ENCODE results near the gene TBX2.

Gene TBX2

GRCh38 chr17:61455324-61456060, 55.8 kb downstream of the TBX2 start:
- no peak for DNase-seq

- DNase-seq: no peak
Observed at GRCh38 chr17:61456061-61456681, 56.5 kb downstream of the TBX2 start.

GRCh38 chr17:61456688-61457225, 57.1 kb downstream of the TBX2 start:
- DNase-seq: no peak

GRCh38 chr17:61457226-61457983, 57.8 kb downstream of the TBX2 start:
- DNase-seq: no peak

- DNase-seq: no peak
Observed at GRCh38 chr17:61458000-61458399, 58.4 kb downstream of the TBX2 start.

GRCh38 chr17:61458421-61459141, 58.9 kb downstream of the TBX2 start:
- DNase-seq: no peak

All from SHP77 (cell line).